ENCODE data around the gene XPNPEP1. TPM values are rescaled to one million over a fixed set of nuclear protein-coding genes. Genes with fewer than 3 reads are reported as not detected.

The XPNPEP1 gene
- polyA plus RNA-seq, 1 of the 3 experiments (the other 2 are of a cell fraction): 167 TPM

DNA sequence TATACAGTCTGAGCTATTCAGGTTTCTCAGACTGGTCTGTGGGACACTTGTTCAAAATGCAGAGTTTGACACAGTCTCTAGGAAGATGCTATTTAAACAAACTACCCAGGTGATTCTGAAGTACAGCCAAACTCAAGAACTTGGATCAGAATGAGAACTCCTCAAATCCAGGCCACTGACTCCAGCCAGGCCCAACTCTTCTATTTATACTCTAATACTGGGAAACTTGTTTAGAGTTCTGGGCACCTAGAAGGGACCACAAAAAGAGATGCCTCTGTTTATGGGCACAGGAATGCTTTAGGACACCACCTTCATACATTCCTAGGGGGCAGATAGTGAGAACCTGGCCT is 44.4 kb upstream of the XPNPEP1 start:
- peak overlapping the region in 1 of 2 experiments; percentile 15; a peak in 2 of 4 replicates for H3K4me3 ChIP-seq (ENCODE audit: low read depth in 2 of 2, low read length in 1 of 2)
- CTCF ChIA-PET: interaction anchor here (1.1 to 2.3 kb wide), 4 partner anchors 11 to 84 kb away, joined by 3 to 14 read pairs (median 3); no protein-coding TSS in a partner anchor
- H3K4me2 ChIP-seq: peak overlapping the region; percentile 68
- H4K20me1 ChIP-seq (ENCODE audit: insufficient read depth): no peaks in the 10 kb centered on the region
- peak overlapping the region; percentile 90 to 97 for H3K27ac ChIP-seq (ENCODE audit: low read depth in 2 of 2, low read length in 1 of 2)
- peak overlapping the region; percentile 3; the same call in 1 of the 2 replicates for H3K9ac ChIP-seq
- peak overlapping the region; percentile 56; the same call in 1 of the 2 replicates for H2AFZ ChIP-seq (ENCODE audit: low read depth)
- H3K79me2 ChIP-seq (ENCODE audit: insufficient read depth): no peaks in the 10 kb centered on the region
- POLR2A ChIA-PET: no interaction called here
- TF ChIP-seq SMC3 (IDR thresholded peaks at IDR 0.05; ENCODE audit: low read depth, low read length) (no peak), GATA2 (CRISPR knock-in tag; IDR thresholded peaks at IDR 0.05) (no peak), GABPA (IDR thresholded peaks at IDR 0.05; ENCODE audit: low read depth) (no peak), POLR2AphosphoS5 (IDR thresholded peaks at IDR 0.05; ENCODE audit: low read depth, low read length) (no peak), ELF1 (IDR thresholded peaks at IDR 0.05) (no peak), RAD21 (IDR thresholded peaks at IDR 0.05; ENCODE audit: low read length) (no peak), FOSL2 (IDR thresholded peaks at IDR 0.05; ENCODE audit: borderline replicate concordance, low read depth) (no peak)
- TF ChIP-seq, protein P1, sequence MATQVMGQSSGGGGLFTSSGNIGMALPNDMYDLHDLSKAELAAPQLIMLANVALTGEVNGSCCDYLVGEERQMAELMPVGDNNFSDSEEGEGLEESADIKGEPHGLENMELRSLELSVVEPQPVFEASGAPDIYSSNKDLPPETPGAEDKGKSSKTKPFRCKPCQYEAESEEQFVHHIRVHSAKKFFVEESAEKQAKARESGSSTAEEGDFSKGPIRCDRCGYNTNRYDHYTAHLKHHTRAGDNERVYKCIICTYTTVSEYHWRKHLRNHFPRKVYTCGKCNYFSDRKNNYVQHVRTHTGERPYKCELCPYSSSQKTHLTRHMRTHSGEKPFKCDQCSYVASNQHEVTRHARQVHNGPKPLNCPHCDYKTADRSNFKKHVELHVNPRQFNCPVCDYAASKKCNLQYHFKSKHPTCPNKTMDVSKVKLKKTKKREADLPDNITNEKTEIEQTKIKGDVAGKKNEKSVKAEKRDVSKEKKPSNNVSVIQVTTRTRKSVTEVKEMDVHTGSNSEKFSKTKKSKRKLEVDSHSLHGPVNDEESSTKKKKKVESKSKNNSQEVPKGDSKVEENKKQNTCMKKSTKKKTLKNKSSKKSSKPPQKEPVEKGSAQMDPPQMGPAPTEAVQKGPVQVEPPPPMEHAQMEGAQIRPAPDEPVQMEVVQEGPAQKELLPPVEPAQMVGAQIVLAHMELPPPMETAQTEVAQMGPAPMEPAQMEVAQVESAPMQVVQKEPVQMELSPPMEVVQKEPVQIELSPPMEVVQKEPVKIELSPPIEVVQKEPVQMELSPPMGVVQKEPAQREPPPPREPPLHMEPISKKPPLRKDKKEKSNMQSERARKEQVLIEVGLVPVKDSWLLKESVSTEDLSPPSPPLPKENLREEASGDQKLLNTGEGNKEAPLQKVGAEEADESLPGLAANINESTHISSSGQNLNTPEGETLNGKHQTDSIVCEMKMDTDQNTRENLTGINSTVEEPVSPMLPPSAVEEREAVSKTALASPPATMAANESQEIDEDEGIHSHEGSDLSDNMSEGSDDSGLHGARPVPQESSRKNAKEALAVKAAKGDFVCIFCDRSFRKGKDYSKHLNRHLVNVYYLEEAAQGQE (IDR thresholded peaks at IDR 0.05; ENCODE audit: low read depth, low read length): no peak
- no peaks in the 10 kb centered on the region for H3K9me2 ChIP-seq
- peaks cover 19% of the 10 kb centered on the region for H3F3A ChIP-seq (replicated peaks; ENCODE audit: insufficient read depth)
- DNase-seq: no peak
- H3K36me3 ChIP-seq (replicated peaks in 1 of 2; ENCODE audit: control insufficient read depth in 1 of 2, insufficient read depth in 2 of 2, low read length in 1 of 2): no peaks in the 10 kb centered on the region
- H3K27me3 ChIP-seq (ENCODE audit: insufficient read depth): no peaks in the 10 kb centered on the region
- no peaks in the 10 kb centered on the region for H3K9me3 ChIP-seq
- H3K4me1 ChIP-seq (ENCODE audit: control insufficient read depth in 1 of 2, insufficient read depth in 2 of 2, low read depth in 1 of 2, low read length in 1 of 2): peaks cover 21 to 72% of the 10 kb centered on the region in 2 experiments

DNA sequence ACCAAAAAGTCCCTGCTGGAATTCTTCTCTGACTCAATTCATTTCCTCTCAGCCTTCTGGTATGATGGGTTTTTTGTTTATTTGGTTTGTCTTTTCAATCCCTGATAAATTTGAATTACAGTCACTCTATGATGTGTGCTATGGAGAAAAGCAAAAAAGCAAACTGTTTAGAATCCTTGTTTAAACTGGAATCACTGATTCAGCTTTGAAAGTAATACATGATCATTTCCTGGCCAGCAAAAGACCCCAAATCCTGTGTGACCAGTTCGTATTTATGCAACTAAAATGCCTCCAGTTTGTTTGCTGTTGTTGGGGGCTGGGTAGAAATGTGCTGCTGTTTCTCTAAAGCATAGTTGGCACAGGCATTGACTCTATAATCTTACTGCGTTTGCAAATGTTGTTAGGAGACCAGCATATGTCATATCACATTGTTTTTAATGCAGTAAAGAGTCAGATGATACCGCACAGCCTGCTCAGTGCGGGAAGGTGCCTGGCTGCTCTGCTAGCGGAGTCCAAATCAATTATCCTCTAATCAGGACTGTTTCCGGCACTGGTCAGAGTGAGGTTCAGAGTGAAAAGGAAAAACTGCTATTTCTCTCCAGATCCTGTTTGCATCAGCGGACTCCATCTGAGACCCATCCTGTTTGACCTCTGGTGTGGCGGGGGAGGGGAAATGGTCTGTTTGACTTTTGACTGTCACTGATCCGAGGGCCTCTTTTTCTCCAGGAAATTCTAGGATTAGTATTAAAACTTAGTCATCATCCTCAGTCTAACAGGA is 43.8 kb upstream of the XPNPEP1 start:
- POLR2A ChIA-PET: no interaction called here
- peak; percentile 98 for TF ChIP-seq RCOR1 (IDR thresholded peaks at IDR 0.05; ENCODE audit: low read length)
- no peak for TF ChIP-seq GABPA (IDR thresholded peaks at IDR 0.05; ENCODE audit: low read depth)
- TF ChIP-seq POLR2AphosphoS5 (IDR thresholded peaks at IDR 0.05; ENCODE audit: low read depth, low read length): peak; percentile 71
- no peak for TF ChIP-seq ELF1 (IDR thresholded peaks at IDR 0.05)
- TF ChIP-seq NRF1 (IDR thresholded peaks at IDR 0.05; ENCODE audit: low read depth, low read length): no peak
- TF ChIP-seq RFX5 (IDR thresholded peaks at IDR 0.05; ENCODE audit: low read length): peak; percentile 66; the same call in 1 of the 2 replicates
- peak; percentile 98 for TF ChIP-seq FOXJ3 (CRISPR knock-in tag; IDR thresholded peaks at IDR 0.05)
- TF ChIP-seq, protein P2, sequence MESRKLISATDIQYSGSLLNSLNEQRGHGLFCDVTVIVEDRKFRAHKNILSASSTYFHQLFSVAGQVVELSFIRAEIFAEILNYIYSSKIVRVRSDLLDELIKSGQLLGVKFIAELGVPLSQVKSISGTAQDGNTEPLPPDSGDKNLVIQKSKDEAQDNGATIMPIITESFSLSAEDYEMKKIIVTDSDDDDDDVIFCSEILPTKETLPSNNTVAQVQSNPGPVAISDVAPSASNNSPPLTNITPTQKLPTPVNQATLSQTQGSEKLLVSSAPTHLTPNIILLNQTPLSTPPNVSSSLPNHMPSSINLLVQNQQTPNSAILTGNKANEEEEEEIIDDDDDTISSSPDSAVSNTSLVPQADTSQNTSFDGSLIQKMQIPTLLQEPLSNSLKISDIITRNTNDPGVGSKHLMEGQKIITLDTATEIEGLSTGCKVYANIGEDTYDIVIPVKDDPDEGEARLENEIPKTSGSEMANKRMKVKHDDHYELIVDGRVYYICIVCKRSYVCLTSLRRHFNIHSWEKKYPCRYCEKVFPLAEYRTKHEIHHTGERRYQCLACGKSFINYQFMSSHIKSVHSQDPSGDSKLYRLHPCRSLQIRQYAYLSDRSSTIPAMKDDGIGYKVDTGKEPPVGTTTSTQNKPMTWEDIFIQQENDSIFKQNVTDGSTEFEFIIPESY (IDR thresholded peaks at IDR 0.05; ENCODE audit: borderline replicate concordance, low read depth): 0 out of 2 replicates have a peak, but pooled peaks have one; percentile 19
- TF ChIP-seq, protein P1 (IDR thresholded peaks at IDR 0.05; ENCODE audit: low read depth, low read length): no peak
- TF ChIP-seq FOSL2 (IDR thresholded peaks at IDR 0.05; ENCODE audit: borderline replicate concordance, low read depth): no peak; the same call in 1 of the 2 replicates
- peak; percentile 52 for TF ChIP-seq RAD21 (IDR thresholded peaks at IDR 0.05; ENCODE audit: low read length)
- peak; percentile 82 for TF ChIP-seq TCF12 (IDR thresholded peaks at IDR 0.05)
- no peak for TF ChIP-seq EZH2phosphoT487 (IDR thresholded peaks at IDR 0.05; ENCODE audit: borderline replicate concordance, low read depth)

More for the DNA sequence above, 43.8 kb upstream of the XPNPEP1 start:
- Histone ChIP-seq H3K4me3 (ENCODE audit: low read depth in 2 of 2, low read length in 1 of 2) (peak overlapping the region in 1 of 2 experiments; percentile 15; a peak in 2 of 4 replicates), H3K27me3 (ENCODE audit: insufficient read depth) (no peaks in the 10 kb centered on the region), H3K79me2 (ENCODE audit: insufficient read depth) (no peaks in the 10 kb centered on the region), H3F3A (replicated peaks; ENCODE audit: insufficient read depth) (peaks cover 21% of the 10 kb centered on the region), H3K4me1 (ENCODE audit: control insufficient read depth in 1 of 2, insufficient read depth in 2 of 2, low read depth in 1 of 2, low read length in 1 of 2) (peaks cover 27 to 72% of the 10 kb centered on the region in 2 experiments), H2AFZ (ENCODE audit: low read depth) (peak overlapping the region; percentile 56; the same call in 1 of the 2 replicates), H3K9me3 (no peaks in the 10 kb centered on the region), H3K36me3 (replicated peaks in 1 of 2; ENCODE audit: control insufficient read depth in 1 of 2, insufficient read depth in 2 of 2, low read length in 1 of 2) (no peaks in the 10 kb centered on the region), H3K27ac (ENCODE audit: low read depth in 2 of 2, low read length in 1 of 2) (peak overlapping the region; percentile 90 to 97), H3K9ac (peak overlapping the region; percentile 3; the same call in 1 of the 2 replicates), H3K4me2 (peak overlapping the region; percentile 68), H4K20me1 (ENCODE audit: insufficient read depth) (no peaks in the 10 kb centered on the region), H3K9me2 (no peaks in the 10 kb centered on the region)
- peak; percentile 72 for DNase-seq
- WGBS (ENCODE audit: low lambda C conversion rate): under 1% methylated on average over 9 of the region's 9 CpGs
- CTCF ChIA-PET: interaction anchor here (1.1 to 2.3 kb wide), 3 partner anchors 10 to 83 kb away, joined by 3 to 14 read pairs (median 3); no protein-coding TSS in a partner anchor

All from SK-N-SH (cell line).